NCI-H2227 (cell line): ENCODE results near the gene CDV3.

Experiments used
- DNase-seq: peaks from one replicate; lab custom pipeline; 2025; ENCODE audit not compliant: unreplicated experiment; lab: John Stamatoyannopoulos, UW

CDV3 gene

DNA sequence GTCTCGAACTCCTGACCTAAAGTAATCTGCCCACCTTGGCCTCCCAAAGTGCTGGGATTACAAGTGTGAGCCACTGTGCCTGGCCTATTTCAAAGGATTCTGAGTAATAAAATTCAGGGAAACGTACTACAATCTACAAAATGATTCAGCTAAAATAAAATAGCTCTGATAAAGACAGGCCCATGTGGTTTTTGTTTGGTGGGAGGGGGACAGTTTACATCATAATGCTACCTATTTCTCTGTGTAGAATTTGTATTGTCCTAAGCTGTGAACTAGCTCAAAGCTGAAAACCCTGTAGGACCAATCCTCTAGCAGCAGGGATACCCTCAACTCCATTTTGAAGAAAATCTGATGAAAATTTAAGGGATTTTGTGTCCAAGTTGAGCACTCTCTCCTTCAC lies 25.8 kb downstream of the CDV3 start:
- no peak for DNase-seq

GRCh38 chr3:133600572-133601081 lies 27.1 kb downstream of the CDV3 start:
- DNase-seq = no peak

DNA sequence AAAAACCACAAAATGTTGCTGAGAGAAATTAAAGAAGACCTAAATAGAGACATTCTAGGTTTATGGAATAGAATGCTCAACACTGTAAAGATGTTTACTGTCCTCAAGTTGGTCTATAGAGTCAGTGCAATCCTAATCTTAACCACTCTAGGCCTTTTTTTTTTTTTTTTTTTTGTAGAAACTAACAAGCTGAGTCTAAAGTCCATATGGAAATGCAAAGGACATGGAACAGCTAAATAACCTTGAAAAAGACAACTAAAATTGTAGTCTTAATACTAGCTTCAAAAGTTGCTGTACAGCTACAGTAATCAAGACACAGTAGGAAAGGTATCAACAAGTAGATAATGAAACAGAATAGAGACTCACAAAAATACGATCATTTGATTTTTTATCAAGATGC lies 32.9 kb downstream of the CDV3 start:
- DNase-seq = no peak

DNA sequence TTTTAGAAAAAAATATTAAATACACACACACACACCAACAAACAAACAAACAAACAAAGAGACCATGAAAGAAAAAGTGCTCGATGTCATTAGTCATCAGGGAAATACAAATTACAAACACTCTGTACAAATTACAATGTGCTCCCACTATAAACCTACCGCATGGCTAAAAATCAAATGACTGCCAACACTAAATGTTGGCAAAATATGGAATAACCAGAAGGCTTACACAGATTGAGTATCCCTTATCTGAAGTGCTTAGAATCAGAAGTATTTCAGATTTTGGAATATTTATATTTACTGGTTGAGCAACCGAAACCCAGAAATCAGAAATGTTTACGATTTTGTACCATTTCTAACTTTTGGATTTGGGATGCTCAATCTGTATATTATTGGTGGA lies 33.4 kb downstream of the CDV3 start:
- DNase-seq = no peak

DNA sequence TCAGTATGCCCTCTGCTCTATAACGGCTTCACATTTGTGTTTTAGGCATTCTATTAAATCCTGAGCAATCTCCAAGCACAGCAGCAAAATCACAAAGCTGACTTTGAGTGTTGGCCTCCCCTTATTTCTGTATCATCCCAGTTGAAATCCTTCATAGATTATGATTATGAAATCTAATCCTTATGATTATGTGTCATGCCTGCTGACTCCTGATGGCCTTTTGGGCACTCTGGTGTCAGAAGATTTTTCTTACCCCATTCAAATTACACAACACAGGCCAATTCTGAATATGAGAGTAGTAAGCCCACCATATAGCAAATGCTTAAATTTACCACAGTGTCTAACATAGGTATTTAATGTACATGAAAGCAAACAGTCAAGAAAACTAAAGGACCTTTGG lies 34.3 kb downstream of the CDV3 start:
- DNase-seq = no peak

DNA sequence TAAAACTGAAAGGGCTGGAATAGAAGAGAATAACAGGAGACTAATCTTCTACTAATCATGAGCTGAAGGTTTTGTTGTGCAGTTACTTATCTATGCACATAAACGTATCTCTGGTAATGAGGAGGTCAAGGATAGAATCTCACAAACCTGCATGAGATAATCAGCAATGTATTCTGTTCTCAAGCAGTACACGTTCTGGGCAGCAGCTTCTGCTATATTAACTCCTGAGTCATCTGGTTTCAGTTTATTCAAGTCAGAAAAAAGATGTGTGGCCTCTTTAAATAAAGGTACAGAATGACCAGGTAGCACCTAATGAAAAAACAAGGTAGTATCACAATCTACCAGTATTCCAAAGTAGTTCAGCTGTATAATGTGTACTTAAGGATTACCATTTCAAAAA lies 34.9 kb downstream of the CDV3 start:
- DNase-seq = no peak

GRCh38 chr3:133610031-133610430 lies 36.5 kb downstream of the CDV3 start:
- no peak for DNase-seq

DNA sequence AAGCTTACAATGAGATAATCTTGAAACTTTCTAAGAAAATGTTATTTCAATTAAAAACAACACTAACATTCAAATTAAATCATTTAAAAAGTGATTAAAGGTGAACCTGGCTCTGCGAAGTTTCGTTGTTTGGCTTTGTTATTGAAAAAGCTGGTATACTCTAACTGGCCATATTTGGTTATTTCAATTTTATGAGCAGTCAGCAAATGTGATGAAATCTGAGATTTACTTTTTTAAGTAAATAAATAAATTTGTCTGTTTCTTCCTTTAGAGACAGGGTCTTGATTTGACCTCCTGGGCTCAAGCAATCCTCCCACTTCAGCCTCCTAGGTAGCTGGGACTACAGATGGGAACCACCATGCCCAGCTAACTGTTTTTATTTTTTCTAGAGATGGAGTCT lies 38.0 kb downstream of the CDV3 start:
- DNase-seq = no peak

DNA sequence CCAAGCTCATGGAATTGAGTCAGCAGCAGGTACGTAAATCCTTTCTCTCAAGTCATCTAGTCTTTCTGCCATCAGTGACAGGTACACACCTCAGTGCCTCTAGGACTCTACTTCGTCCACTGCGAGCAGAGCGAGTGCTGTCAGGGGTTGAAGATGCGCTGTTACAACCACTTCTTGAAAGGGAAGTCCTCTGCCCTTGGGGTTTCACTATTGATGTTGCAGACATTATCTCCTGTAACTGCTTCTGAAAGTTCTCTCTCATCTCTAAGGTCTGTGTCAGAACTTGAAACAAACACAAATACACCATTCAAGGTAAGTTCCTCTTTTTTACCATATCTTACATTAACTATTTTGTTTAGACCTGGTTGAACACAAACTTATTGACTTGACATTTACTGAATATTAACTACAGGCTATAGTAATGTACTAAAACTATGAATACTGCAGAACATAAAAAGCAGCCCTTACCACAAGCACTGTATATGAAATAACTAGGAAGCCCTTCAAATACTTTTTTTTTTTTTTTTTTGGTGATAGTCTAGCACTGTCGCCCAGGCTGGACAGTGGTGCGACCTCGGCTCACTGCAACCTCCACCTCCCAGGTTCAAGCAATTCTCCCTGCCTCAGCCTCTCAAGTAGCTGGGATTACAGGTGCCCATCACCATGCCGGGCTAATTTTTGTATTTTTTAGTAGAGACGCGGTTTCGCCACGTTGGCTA lies 46.7 kb downstream of the CDV3 start:
- no peak for DNase-seq

DNA sequence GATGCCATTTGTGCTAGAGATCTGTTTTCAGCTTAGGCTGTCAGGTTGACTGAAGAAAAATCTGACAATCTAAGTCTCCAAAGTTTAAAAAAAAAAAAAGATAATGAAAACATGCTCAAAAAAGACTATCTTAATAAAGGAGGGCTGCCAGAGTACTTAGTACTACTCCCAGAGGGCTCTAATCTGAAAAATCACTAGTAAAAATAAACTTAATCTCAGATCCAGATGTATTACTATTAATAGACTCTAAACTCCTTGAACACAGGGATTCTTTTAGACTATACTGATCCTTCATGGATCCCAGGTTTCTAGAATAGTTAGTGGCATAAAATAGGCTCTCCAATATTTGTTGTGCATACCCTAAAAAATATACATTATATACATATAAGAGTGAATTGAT lies 54.3 kb downstream of the CDV3 start:
- DNase-seq = no peak

DNA sequence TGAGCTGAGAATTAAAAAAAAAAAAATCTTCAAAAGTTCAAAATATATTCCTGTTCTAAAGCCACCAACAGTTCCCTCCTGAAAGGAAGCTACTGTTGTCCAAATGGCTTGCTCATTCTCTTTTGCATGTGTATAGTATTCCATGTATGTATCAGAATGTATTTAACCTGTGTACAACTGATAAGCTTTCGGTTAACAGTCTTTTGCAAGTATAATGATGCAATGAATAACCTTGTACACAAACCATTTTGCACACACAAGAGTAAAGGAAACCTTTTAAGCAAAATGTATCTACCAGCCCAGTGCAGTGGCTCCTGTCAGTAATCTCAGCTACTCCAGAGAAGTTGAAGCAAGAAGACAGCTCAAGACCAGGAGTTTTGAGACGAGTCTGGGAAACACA lies 55.7 kb downstream of the CDV3 start:
- DNase-seq = no peak

GRCh38 chr3:133633439-133633838 lies 60.0 kb downstream of the CDV3 start:
- DNase-seq = no peak
